Effector CD8-positive, alpha-beta T cell (primary cell): ENCODE measurements around the gene JAML.

ENCODE experiments used
- DNase-seq: peaks from one replicate; lab custom pipeline; 2025; lab: John Stamatoyannopoulos, UW

Gene JAML

DNA sequence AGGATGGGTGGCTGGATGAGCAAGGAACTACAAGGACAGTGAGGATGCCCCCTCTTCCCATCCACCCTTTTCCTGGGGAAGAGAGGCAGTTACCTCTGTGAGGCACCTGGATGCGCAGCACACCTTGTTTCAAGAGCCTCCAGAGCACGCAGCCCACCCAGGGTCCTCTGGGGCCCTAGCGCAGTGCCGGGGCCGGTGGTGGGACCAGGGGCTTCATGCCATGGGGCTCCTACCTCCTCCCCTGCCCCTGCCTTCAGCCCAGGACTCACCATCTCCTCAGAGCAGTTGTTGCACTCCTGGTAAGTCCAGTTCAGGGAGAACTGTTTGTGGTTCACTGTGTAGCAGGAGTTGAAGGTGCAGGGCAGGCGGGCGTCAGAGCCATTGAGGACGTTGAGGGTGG is 56.5 kb downstream of the JAML start:
- no peak for DNase-seq

DNA sequence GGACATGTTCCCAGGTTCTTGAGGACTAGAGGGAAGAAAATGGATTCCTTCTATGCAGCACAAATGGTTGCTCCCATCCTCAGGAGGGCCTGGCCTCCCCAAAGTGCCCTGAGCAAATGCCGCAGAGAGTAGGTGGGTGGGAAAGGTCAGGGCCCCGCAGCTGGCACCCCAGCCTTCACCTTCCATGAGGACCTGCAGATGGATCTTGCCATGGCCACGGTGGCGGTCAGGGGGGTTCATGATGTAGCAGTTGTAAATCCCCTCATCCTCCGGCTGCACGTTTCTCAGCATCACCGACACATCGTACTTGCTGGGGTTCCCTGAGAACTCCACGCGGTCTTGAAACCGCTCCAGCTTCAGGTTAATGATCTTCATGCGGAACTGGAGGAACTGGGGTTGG is 56.9 kb downstream of the JAML start:
- DNase-seq = no peak

- no peak for DNase-seq
Observed at GRCh38 chr11:118167253-118167652, 57.6 kb downstream of the JAML start.

DNA sequence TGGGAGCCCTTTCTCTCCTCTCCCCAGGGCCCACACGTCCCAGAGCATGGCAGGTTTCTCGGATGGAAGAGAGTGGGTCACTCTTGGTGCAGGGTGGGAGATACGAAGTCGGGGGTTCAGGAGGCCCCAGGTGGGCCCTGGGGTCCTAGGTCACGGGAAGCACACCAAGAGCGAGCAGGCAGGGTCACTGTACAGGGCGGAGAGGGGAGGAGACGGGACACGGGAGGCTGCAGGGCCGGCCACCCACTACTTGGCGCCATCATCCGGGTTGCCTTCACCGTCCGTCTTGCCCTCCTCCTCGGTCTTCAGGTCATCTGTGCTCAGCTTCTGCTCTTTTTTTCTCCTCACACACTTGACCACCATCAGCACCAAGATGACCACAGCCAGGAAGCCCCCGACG is 58.2 kb downstream of the JAML start:
- DNase-seq = no peak

GRCh38 chr11:118164885-118165284 is 59.9 kb downstream of the JAML start:
- no peak for DNase-seq

DNA sequence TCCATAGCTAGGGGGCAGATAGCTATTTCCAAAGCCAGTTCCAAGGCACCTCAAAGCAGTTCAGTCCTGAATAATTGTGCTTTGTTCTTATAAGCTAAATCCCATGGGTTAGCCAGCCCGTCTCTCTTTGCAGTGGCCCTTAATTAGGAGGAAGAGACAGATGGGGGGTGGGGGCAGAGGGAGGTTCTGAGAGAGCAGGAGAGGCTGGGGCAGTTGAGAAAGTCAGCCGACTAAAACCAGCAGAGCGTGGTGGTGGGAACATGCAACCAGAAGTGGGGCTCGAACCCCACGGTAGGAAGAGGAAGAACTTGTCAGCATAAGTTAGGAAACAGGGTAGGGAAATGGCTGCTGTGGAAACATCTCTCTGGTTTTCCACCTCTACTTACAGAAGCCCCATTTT is 61.3 kb downstream of the JAML start:
- no peak for DNase-seq

DNA sequence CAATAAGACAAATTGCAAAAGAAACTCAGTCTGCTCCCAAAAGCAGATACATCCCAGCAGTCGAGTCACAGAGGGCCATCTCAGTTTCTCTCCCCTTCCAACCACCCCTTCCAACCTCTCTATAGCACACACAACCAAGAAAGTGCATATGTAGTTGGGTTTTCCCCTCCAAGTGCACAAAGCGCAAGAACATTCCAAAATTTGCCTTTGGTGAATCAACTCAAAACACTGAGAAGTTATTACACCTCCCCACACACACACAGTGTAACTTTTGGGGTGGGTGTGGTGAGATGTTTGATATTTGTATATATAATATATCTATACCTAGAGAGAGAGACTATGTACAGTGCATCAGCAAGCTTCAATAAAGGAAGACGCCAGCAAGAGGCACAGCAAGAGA is 62.0 kb downstream of the JAML start:
- no peak for DNase-seq

DNA sequence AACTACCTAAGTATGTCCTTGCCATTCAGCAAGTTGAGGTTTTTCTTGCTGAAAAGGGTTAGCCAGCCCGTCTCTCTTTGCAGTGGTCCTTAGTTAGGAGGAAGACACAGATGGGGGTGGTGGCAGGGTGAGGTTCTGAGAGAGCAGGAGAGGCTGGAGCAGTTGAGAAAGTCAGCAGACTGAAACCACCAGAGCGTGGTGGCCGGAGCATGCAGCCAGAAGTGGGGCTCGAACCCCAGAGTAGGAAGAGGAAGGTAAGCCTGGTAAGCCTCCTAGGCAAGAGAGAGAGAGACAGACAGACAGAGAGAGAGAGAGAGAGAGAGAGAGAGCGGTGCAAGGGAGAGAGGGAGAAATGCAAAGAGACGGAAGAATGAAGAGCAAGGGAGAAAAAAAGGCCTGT is 63.0 kb downstream of the JAML start:
- DNase-seq = no peak

DNA sequence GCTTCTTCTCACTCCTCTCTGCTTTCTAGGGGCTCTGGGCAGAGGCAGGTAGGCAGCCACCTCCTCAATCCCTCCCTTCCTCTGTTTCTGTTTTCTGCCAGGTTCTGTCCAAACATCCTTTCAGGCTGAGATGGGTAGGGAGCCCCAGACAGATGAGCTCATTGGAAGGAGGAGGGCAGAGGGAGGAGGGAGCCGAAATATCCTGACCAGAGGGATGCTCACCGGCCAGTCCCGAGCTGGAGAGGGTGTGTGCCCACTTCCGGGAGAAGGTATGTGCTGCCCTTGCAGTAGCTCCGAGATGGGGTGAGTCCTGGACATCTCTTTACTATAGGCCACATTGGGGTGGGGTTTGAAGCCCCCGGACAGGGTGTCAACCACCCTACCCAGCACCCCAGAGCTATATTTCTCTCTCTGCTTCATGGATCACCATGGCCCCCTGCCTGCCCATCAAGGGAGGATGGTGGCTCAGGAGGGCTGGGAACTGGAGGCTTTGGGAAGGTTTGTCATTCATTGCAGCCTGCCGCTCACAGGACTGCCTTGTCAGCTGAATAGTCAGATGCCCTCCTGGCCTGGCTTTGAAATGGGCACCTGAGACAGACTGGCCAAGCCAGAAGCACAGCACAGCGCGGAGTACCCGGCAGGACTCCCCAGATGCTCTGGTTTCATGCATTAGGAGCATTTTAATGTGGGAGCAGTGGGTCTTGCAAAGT is 67.5 kb downstream of the JAML start:
- no peak for DNase-seq

GRCh38 chr11:118156531-118157185 is 68.2 kb downstream of the JAML start:
- DNase-seq = peak; percentile 6

GRCh38 chr11:118155776-118156530 is 68.9 kb downstream of the JAML start:
- DNase-seq = no peak

DNA sequence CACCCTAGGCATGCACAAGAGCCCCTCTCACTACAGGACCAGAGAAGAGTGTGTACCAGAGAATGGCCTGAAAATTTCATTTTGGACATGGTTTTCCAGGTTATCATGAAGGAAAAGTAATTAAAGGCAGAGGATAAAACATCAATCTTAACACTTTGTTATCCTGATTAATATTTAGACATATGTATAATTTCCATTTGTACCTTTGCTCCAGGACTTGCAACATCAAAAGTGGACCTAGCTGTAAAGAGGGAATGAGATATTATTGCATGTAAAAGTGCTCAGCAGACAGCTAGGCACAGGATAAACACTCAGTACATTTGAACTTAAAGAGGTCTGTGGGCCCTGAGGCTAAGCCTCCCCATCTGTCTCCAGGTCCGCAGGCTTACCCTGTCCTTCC is 70.2 kb downstream of the JAML start:
- no peak for DNase-seq

DNA sequence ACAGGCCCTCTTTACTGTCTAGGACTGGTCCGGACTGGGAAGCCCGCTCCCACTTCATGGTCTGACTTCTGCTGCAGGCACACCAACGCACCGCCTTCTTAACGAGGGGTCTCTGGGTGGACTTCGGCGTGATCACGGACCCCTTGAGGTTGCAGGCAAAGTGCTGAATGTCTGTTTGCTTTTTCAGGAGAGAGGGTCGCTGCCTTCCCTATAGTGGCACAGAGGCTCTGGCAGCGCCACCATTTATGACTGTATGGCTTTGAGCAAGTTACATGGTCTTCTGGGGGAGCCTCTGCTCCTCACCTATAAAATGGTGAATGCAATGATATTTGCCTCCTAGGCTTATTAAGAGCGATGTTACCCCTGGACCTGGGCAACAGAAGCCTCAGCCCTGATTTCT is 70.8 kb downstream of the JAML start:
- DNase-seq = no peak

DNA sequence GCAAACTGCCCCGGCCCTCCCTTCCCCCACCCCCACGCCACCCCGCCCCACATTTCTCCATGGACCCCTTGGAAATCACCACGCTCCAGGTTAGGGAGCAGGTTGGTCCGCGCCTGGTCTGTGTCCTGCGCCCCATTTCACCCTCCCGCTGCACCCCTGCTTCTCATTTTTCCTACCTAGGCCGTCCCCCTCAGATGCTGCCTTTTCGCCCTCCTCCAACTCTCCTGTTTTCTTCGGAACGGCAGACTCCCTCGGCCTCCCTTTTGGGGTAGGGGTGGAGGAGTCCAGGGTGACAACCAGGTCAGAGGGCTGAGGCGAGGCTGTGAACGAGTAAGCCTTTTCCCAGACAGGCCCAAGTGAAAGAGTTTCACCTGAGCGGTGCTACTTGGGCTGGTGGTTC is 71.3 kb downstream of the JAML start:
- no peak for DNase-seq

GRCh38 chr11:118152552-118153471 is 72.0 kb downstream of the JAML start, which contains the start of gene SCN4B:
Gene SCN4B (minus strand): TSS chr11:118152823. CDS start chr11:118152673, 150 bp downstream.
- no peak for DNase-seq

DNA sequence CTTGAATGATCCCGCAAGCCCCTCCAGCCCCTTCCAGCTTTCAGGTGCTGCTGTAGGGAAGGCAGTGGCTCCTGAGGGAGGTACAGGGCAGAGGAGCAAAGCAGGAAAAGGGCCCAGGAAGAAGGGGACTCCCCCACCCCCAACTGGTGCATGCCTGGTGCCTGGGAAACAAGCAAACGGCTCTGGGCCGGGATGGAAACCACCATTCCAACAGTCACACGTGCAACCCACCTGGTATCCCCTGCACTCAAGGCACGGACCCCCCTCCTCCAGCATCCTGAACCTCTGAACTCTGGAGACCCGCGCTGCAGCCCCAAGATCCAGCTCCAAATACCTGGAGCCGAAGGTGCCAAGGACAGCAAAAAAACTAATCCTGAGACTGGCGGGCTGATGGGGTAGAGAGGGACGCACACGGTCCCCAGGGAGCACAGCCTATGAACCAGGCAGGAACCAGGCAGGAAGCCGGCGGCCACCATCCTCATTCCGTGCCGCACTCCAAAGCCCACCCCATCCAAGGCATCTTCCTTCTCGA is 72.7 kb downstream of the JAML start:
- DNase-seq = no peak

DNA sequence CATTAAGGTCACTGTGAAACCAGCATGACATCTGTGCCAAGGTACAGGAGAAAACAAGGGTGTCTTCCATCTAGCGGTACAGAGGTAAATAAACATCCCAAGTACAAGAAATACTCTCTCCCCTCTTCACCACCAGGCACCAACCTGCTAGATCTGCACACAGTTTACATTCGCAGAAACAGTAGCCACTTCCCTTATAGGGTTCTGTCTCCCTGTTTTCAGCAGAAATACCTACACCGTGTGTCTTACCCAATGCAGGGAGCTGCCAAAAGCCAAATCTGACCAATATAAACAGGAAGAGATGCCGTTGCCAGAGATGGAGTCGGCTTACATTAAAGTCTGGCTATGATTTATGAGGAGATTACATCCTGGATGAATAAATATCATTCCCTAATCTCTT is 73.4 kb downstream of the JAML start:
- DNase-seq = no peak

DNA sequence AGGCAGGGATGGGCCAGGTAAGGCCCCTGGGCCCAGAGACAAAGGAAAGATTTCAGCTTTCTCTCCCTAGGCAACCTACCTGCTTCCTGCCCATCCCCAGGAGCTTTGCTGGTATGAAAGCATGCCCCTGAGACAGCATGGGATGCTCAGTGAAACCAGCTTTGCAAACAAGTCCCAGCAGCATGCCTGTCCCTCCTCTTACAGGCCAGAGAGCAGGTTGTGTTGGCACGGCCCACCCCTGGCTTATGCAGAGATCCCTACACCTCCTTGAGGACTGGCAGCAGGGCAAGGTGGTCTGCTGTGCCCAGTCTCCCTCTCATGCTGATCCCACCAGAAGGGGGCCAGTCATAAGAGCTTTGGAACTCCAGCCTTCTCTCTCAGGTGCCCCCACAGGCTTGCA is 75.3 kb downstream of the JAML start:
- no peak for DNase-seq

DNA sequence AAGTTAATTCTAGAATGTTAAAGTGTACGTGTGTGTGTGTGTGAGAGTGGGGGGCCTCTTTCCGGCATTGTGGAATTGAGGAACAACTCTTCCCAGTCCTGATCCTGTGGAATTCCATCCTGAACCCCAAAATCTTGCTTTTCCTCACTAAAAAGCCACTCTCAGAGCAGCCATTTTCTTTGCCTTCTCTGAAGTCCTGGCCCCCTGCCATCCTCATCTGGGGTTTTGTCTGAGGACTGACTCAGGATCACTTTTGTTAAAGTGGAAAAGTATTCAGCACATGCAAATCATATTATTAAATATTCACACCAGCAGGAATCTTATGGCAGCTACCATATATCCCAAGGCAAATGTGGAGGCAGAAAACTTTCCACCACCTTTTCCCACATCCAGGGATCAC is 76.0 kb downstream of the JAML start:
- DNase-seq = no peak

- DNase-seq = no peak
Observed at GRCh38 chr11:118148240-118148639, 76.6 kb downstream of the JAML start.

GRCh38 chr11:118147502-118147901 is 77.3 kb downstream of the JAML start:
- DNase-seq = no peak

DNA sequence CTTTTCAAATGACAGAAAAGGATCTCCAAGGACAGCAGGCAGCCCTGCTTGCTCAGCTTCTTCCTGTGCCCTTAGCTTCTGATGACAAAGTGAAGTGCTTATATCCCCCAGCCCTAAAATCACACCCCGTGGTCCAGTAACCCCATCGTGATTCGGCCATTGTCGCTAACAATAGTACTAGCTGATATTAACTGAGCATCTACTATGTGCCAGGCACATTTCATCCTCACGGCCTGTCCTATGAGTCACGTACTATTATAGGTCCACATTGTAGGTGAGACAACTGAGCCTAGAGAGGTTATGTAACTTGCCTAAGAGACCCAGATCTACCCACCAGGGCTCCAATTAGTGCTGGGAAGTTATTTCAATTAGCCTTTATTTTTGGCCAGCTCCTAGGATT is 78.3 kb downstream of the JAML start:
- DNase-seq = no peak
